ENCODE measurements around the gene JMJD6. TPM values are rescaled to one million over a fixed set of nuclear protein-coding genes. Genes with fewer than 3 reads are reported as not detected.

The JMJD6 gene
- total and polyA plus RNA-seq, 9 of the 15 experiments (the other 6 are each of a cell fraction or from before 2014, with no cell fraction given), result 2.5 to 52.3 (median 36.3) TPM

DNA sequence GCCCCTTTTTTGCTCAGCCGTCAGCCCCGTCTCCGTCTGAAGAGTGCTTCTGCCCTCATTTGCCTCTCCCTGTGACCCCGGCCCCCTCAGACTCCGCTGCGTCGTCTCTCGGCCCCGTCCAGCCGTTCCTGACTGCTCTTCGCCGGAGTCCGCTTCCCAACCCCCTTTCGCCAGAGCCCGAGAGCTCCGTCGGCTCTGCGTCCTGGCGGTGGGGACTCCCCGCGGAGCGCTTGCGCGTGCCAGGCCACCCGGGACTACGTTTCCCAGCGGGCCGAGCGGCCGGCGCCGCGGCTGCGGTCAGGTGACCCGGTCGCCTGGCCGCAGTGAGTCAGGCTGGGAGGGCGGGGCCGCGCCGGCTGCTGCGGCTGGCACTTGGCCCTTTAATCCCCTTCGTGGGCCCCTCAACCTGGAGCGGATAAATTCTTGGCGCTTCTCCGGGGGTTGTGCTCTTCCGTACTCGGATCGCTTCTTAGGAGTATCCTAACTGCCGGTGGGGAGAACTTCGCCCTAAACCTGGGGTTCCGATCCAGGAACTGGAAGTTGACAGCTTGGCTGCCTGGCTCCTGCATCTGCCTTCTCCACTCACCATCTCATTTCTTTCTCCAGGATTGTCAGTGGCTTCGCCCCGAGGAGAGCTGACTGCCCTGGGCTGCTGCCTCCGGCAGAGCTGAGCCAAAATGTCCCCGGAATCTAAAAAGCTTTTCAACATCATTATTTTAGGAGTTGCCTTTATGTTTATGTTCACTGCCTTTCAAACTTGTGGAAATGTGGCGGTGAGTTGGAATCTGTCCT, 11.5 kb upstream of the JMJD6 start, which contains the start of gene MFSD11 (continued):
- TF ChIP-seq, protein P1, sequence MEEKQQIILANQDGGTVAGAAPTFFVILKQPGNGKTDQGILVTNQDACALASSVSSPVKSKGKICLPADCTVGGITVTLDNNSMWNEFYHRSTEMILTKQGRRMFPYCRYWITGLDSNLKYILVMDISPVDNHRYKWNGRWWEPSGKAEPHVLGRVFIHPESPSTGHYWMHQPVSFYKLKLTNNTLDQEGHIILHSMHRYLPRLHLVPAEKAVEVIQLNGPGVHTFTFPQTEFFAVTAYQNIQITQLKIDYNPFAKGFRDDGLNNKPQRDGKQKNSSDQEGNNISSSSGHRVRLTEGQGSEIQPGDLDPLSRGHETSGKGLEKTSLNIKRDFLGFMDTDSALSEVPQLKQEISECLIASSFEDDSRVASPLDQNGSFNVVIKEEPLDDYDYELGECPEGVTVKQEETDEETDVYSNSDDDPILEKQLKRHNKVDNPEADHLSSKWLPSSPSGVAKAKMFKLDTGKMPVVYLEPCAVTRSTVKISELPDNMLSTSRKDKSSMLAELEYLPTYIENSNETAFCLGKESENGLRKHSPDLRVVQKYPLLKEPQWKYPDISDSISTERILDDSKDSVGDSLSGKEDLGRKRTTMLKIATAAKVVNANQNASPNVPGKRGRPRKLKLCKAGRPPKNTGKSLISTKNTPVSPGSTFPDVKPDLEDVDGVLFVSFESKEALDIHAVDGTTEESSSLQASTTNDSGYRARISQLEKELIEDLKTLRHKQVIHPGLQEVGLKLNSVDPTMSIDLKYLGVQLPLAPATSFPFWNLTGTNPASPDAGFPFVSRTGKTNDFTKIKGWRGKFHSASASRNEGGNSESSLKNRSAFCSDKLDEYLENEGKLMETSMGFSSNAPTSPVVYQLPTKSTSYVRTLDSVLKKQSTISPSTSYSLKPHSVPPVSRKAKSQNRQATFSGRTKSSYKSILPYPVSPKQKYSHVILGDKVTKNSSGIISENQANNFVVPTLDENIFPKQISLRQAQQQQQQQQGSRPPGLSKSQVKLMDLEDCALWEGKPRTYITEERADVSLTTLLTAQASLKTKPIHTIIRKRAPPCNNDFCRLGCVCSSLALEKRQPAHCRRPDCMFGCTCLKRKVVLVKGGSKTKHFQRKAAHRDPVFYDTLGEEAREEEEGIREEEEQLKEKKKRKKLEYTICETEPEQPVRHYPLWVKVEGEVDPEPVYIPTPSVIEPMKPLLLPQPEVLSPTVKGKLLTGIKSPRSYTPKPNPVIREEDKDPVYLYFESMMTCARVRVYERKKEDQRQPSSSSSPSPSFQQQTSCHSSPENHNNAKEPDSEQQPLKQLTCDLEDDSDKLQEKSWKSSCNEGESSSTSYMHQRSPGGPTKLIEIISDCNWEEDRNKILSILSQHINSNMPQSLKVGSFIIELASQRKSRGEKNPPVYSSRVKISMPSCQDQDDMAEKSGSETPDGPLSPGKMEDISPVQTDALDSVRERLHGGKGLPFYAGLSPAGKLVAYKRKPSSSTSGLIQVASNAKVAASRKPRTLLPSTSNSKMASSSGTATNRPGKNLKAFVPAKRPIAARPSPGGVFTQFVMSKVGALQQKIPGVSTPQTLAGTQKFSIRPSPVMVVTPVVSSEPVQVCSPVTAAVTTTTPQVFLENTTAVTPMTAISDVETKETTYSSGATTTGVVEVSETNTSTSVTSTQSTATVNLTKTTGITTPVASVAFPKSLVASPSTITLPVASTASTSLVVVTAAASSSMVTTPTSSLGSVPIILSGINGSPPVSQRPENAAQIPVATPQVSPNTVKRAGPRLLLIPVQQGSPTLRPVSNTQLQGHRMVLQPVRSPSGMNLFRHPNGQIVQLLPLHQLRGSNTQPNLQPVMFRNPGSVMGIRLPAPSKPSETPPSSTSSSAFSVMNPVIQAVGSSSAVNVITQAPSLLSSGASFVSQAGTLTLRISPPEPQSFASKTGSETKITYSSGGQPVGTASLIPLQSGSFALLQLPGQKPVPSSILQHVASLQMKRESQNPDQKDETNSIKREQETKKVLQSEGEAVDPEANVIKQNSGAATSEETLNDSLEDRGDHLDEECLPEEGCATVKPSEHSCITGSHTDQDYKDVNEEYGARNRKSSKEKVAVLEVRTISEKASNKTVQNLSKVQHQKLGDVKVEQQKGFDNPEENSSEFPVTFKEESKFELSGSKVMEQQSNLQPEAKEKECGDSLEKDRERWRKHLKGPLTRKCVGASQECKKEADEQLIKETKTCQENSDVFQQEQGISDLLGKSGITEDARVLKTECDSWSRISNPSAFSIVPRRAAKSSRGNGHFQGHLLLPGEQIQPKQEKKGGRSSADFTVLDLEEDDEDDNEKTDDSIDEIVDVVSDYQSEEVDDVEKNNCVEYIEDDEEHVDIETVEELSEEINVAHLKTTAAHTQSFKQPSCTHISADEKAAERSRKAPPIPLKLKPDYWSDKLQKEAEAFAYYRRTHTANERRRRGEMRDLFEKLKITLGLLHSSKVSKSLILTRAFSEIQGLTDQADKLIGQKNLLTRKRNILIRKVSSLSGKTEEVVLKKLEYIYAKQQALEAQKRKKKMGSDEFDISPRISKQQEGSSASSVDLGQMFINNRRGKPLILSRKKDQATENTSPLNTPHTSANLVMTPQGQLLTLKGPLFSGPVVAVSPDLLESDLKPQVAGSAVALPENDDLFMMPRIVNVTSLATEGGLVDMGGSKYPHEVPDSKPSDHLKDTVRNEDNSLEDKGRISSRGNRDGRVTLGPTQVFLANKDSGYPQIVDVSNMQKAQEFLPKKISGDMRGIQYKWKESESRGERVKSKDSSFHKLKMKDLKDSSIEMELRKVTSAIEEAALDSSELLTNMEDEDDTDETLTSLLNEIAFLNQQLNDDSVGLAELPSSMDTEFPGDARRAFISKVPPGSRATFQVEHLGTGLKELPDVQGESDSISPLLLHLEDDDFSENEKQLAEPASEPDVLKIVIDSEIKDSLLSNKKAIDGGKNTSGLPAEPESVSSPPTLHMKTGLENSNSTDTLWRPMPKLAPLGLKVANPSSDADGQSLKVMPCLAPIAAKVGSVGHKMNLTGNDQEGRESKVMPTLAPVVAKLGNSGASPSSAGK (IDR thresholded peaks at IDR 0.05), result peak; percentile 52; the same call in 1 of the 2 replicates
- TF ChIP-seq ZNF778 (CRISPR knock-in tag; IDR thresholded peaks at IDR 0.05), result no peak
- TF ChIP-seq ZNF586 (CRISPR knock-in tag; conservative IDR thresholded peaks at IDR 0.05), result no peak
- TF ChIP-seq, protein P2, sequence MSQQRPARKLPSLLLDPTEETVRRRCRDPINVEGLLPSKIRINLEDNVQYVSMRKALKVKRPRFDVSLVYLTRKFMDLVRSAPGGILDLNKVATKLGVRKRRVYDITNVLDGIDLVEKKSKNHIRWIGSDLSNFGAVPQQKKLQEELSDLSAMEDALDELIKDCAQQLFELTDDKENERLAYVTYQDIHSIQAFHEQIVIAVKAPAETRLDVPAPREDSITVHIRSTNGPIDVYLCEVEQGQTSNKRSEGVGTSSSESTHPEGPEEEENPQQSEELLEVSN (IDR thresholded peaks at IDR 0.05; ENCODE audit: borderline replicate concordance in 1 of 2, extremely low read depth in 1 of 2, insufficient read depth in 1 of 2, insufficient read length in 1 of 2, low read depth in 1 of 2, low read length in 1 of 2, poor library complexity in 1 of 2, severe bottlenecking in 1 of 2), result peak; percentile 56 to 72
- peak; percentile 21 for TF ChIP-seq NBN (IDR thresholded peaks at IDR 0.05; ENCODE audit: low read depth)
- TF ChIP-seq CHD1 (IDR thresholded peaks at IDR 0.05; ENCODE audit: low read length), result peak; percentile 4
- TF ChIP-seq EHMT2 (IDR thresholded peaks at IDR 0.05), result no peak
- TF ChIP-seq ZNF146 (CRISPR knock-in tag; IDR thresholded peaks at IDR 0.05; ENCODE audit: unreplicated experiment), result no peak
- no peak for TF ChIP-seq RCOR1 (IDR thresholded peaks at IDR 0.05; ENCODE audit: borderline replicate concordance in 1 of 2, low read depth in 2 of 2, low read length in 2 of 2)
- peak; percentile 90; the same call in 1 of the 2 replicates for TF ChIP-seq TOE1 (IDR thresholded peaks at IDR 0.05; ENCODE audit: borderline replicate concordance)
- peak; percentile 41; the same call in 1 of the 2 replicates for TF ChIP-seq TOE1 (CRISPR knock-in tag; IDR thresholded peaks at IDR 0.05; ENCODE audit: borderline replicate concordance, low read depth)
- TF ChIP-seq ZNF75A (CRISPR knock-in tag; IDR thresholded peaks at IDR 0.05), result no peak
